ENCODE data around the gene FAM170B. TPM values are rescaled to one million over a fixed set of nuclear protein-coding genes. Genes with fewer than 3 reads are reported as not detected.

FAM170B gene
- total RNA-seq, 1 experiment from 2014 or later: not detected

DNA sequence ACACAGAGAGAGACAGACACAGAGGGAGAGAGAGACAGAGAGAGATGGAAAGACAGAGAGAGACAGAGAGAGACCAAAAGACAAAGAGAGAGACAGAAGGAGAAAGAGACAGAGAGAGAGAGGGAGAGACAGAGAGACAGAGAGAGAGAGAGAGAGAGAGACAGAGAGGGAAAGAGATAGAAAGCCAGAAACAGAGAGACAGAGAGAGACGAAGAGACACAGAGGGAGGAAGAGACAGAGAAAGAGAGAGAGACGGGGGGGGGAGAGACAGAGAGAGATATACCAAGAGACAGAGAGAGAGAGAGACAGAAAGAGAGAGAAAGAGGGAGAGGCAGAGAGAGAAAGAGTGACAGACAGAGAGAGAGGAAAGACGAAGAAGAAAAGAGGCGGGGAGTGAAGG lies 28.7 kb downstream of the FAM170B start (continued):
- TF ChIP-seq, protein P1, sequence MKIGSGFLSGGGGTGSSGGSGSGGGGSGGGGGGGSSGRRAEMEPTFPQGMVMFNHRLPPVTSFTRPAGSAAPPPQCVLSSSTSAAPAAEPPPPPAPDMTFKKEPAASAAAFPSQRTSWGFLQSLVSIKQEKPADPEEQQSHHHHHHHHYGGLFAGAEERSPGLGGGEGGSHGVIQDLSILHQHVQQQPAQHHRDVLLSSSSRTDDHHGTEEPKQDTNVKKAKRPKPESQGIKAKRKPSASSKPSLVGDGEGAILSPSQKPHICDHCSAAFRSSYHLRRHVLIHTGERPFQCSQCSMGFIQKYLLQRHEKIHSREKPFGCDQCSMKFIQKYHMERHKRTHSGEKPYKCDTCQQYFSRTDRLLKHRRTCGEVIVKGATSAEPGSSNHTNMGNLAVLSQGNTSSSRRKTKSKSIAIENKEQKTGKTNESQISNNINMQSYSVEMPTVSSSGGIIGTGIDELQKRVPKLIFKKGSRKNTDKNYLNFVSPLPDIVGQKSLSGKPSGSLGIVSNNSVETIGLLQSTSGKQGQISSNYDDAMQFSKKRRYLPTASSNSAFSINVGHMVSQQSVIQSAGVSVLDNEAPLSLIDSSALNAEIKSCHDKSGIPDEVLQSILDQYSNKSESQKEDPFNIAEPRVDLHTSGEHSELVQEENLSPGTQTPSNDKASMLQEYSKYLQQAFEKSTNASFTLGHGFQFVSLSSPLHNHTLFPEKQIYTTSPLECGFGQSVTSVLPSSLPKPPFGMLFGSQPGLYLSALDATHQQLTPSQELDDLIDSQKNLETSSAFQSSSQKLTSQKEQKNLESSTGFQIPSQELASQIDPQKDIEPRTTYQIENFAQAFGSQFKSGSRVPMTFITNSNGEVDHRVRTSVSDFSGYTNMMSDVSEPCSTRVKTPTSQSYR (CRISPR knock-in tag; IDR thresholded peaks at IDR 0.05): no peak
- TF ChIP-seq ATF3 (CRISPR knock-in tag; conservative IDR thresholded peaks at IDR 0.05): no peak
- no peak for TF ChIP-seq PRDM15 (CRISPR knock-in tag; IDR thresholded peaks at IDR 0.05)
- no peak for TF ChIP-seq FOXK1 (CRISPR knock-in tag; IDR thresholded peaks at IDR 0.05)
- TF ChIP-seq, protein P2, sequence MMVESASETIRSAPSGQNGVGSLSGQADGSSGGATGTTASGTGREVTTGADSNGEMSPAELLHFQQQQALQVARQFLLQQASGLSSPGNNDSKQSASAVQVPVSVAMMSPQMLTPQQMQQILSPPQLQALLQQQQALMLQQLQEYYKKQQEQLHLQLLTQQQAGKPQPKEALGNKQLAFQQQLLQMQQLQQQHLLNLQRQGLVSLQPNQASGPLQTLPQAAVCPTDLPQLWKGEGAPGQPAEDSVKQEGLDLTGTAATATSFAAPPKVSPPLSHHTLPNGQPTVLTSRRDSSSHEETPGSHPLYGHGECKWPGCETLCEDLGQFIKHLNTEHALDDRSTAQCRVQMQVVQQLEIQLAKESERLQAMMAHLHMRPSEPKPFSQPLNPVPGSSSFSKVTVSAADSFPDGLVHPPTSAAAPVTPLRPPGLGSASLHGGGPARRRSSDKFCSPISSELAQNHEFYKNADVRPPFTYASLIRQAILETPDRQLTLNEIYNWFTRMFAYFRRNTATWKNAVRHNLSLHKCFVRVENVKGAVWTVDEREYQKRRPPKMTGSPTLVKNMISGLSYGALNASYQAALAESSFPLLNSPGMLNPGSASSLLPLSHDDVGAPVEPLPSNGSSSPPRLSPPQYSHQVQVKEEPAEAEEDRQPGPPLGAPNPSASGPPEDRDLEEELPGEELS (CRISPR knock-in tag; IDR thresholded peaks at IDR 0.05): no peak
- TF ChIP-seq CREM (CRISPR knock-in tag; IDR thresholded peaks at IDR 0.05): no peak
- TF ChIP-seq SP1 (CRISPR knock-in tag; conservative IDR thresholded peaks at IDR 0.05): no peak
- TF ChIP-seq, protein P3, sequence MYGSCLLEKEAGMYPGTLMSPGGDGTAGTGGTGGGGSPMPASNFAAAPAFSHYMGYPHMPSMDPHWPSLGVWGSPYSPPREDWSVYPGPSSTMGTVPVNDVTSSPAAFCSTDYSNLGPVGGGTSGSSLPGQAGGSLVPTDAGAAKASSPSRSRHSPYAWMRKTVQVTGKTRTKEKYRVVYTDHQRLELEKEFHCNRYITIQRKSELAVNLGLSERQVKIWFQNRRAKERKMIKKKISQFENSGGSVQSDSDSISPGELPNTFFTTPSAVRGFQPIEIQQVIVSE (CRISPR knock-in tag; IDR thresholded peaks at IDR 0.05; ENCODE audit: borderline replicate concordance): no peak
- no peak for TF ChIP-seq CBFB (CRISPR knock-in tag; IDR thresholded peaks at IDR 0.05; ENCODE audit: low read depth)
- TF ChIP-seq ZBTB21 (CRISPR knock-in tag; IDR thresholded peaks at IDR 0.05; ENCODE audit: borderline replicate concordance): no peak
- TF ChIP-seq RELA (CRISPR knock-in tag; IDR thresholded peaks at IDR 0.05; ENCODE audit: borderline replicate concordance): no peak
- TF ChIP-seq, protein P4, sequence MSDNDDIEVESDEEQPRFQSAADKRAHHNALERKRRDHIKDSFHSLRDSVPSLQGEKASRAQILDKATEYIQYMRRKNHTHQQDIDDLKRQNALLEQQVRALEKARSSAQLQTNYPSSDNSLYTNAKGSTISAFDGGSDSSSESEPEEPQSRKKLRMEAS (CRISPR knock-in tag; IDR thresholded peaks at IDR 0.05): no peak
- no peak for TF ChIP-seq SMAD3 (CRISPR knock-in tag; IDR thresholded peaks at IDR 0.05; ENCODE audit: borderline replicate concordance)
- TF ChIP-seq SOX15 (CRISPR knock-in tag; IDR thresholded peaks at IDR 0.05): no peak

DNA sequence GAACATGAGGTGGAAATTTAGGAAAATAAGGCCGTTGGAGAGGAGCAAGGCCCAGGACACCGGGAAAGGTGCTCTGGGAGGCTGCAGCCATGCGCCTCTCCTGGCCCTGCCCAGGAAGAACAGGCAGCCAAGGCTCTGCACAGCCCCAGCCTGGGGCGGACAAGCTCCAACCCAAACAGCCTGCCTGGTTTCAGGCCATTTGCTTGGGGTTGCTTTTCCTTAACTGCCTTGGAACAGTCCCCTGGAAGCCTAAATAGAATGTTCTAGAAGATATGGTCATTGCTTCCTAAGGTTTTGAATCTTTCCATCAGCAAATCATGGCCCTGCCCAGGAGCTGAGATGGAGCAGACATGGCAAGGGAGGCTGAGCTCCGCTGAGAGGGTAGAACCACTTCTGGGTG lies 29.5 kb downstream of the FAM170B start:
- H3K36me3 Mint-ChIP-seq: no peaks in the 10 kb centered on the region
- H3K27me3 Mint-ChIP-seq (ENCODE audit: low read depth): no peaks in the 10 kb centered on the region
- ATAC-seq: no peak
- ChIA-PET CTCF (interaction anchor here (1.2 kb wide), 1 partner anchor 60 kb away, joined by 3 read pairs; no protein-coding TSS in a partner anchor), POLR2A (no interaction called here)
- H3K27ac Mint-ChIP-seq: no peak overlapping the region
- peaks cover 3% of the 10 kb centered on the region; the same call in 1 of the 2 replicates for H3K9me3 Mint-ChIP-seq
- no peak for TF ChIP-seq RELA (CRISPR knock-in tag; IDR thresholded peaks at IDR 0.05; ENCODE audit: borderline replicate concordance)
- no peak for TF ChIP-seq ZNF219 (CRISPR knock-in tag; IDR thresholded peaks at IDR 0.05; ENCODE audit: borderline replicate concordance)
- TF ChIP-seq ERG (CRISPR knock-in tag; IDR thresholded peaks at IDR 0.05): no peak
- no peak for TF ChIP-seq E2F5 (CRISPR knock-in tag; IDR thresholded peaks at IDR 0.05)
- TF ChIP-seq CTCF (IDR thresholded peaks at IDR 0.05): no peak
- no peak overlapping the region for H3K4me3 Mint-ChIP-seq
- no peak for DNase-seq (ENCODE audit: low spot score)
- no peaks in the 10 kb centered on the region for H3K4me1 Mint-ChIP-seq
